Testis (tissue), 3 donors: ENCODE results near the gene SEL1L3. TPM values are rescaled to one million over a fixed set of nuclear protein-coding genes. Genes with fewer than 3 reads are reported as not detected.

ENCODE experiments used
- DNase-seq: peaks from one replicate; pipeline ENCODE4 v3.0.0-alpha.2; 2019
- H3K27ac ChIP-seq, 2 donors: fragments of 200-600 bp; sonication (generic); one replicate each; pipeline ENCODE4 v1.5.1; 2019
- H3K27me3 ChIP-seq: fragments of 200-600 bp; sonication (generic); one replicate; pipeline ENCODE4 v1.5.1; 2019
- H3K36me3 ChIP-seq: fragments of 200-600 bp; sonication (generic); one replicate; pipeline ENCODE4 v1.5.1; 2017; ENCODE audit warnings: low read depth; ENCODE audit errors: missing control alignments
- H3K4me1 ChIP-seq: fragments of 200-600 bp; sonication (generic); one replicate; pipeline ENCODE4 v1.5.1; 2019
- H3K4me3 ChIP-seq, 2 donors: fragments of 200-600 bp; sonication (generic); one replicate each; pipeline ENCODE4 v1.5.1; 2017 to 2019
- H3K9me3 ChIP-seq: fragments of 200-600 bp; sonication (generic); one replicate; pipeline ENCODE4 v1.5.1; 2017
- CTCF ChIP-seq, 3 experiments: fragments of 450-650 bp in 2 of 3; fragments of 200-600 bp in 1 of 3; sonication (generic) in 1 of 3; IDR thresholded peaks; one replicate each; pipeline ENCODE4 v1.5.1; 2016 to 2019; ENCODE audit warnings: antibody characterized with exemption in 3 of 3, mild to moderate bottlenecking in 2 of 3, moderate library complexity in 1 of 3
- POLR2A ChIP-seq: fragments of 450-650 bp; IDR thresholded peaks from one replicate; pipeline ENCODE4 v1.6.1; 2017; ENCODE audit warnings: antibody characterized with exemption, mild to moderate bottlenecking, moderate library complexity
- WGBS, 2 donors: methylation state at CpG; one replicate each; pipeline ENCODE4 v1.1.5; 2018; 5-methylcytosine and 5-hydroxymethylcytosine counted together
- intact Hi-C: fragments of 100-400 bp; cut with DNase I; formaldehyde crosslinking; loops from one replicate; pipeline ENCODE4 v1.15.1; 2023; ENCODE audit warnings: low total_unique reads
- polyA plus RNA-seq: library from polyadenylated mRNA; stranded (reverse); fragments of 350-450 nt; fragmentation: Illumina TruSeq; extraction: RNeasy Lipid Tissue Mini Kit (QIAGEN cat#74804); gene quantifications from one replicate; pipeline ENCODE4 v1.2.3, GENCODE V29; 2014; ENCODE audit warnings: low read depth, low replicate concordance; ENCODE audit not compliant: insufficient read depth
- total RNA-seq, 2 donors: library from RNA; depleted of rRNA; stranded (reverse); fragments of >200 nt; gene quantifications; one replicate each; pipeline ENCODE4 v1.2.3, GENCODE V29; 2016

SEL1L3 gene
- total and polyA plus RNA-seq, 3 donors from 2014 or later: 5.0 to 15.6 (median 6.9) TPM

GRCh38 chr4:25904748-25905082 is 41.9 kb upstream of the SEL1L3 start:
- no peak overlapping the region for H3K27ac ChIP-seq
- H3K4me1 ChIP-seq: no peaks in the 10 kb centered on the region
- H3K36me3 ChIP-seq: no peaks in the 10 kb centered on the region
- intact Hi-C loops: no loop called here
- no peaks in the 10 kb centered on the region for H3K27me3 ChIP-seq
- H3K4me3 ChIP-seq: no peak overlapping the region
- no peaks in the 10 kb centered on the region for H3K9me3 ChIP-seq
- 69 to 84% methylated on average over 3 of the region's 3 CpGs for WGBS, 2 donors
- DNase-seq: no peak
- no peak for TF ChIP-seq POLR2A
- TF ChIP-seq CTCF (IDR thresholded peaks at IDR 0.05): no peak

- peak; percentile 49 for DNase-seq
- no peak for TF ChIP-seq CTCF (IDR thresholded peaks at IDR 0.05)
- no peak for TF ChIP-seq POLR2A
- H3K4me1 ChIP-seq: no peaks in the 10 kb centered on the region
- no peak overlapping the region for H3K4me3 ChIP-seq
- 84 to 90% methylated on average over 8 of the region's 8 CpGs for WGBS, 2 donors
- no peaks in the 10 kb centered on the region for H3K36me3 ChIP-seq
- no peaks in the 10 kb centered on the region for H3K27me3 ChIP-seq
- H3K9me3 ChIP-seq: no peaks in the 10 kb centered on the region
- intact Hi-C loops: no loop called here
- no peak overlapping the region for H3K27ac ChIP-seq
These were observed 41.3 kb upstream of the SEL1L3 start for GRCh38 chr4:25903900-25904747.

- WGBS, 2 donors: 88% methylated on average over 10 of the region's 10 CpGs
- intact Hi-C loops: no loop called here
- TF ChIP-seq POLR2A: no peak
- TF ChIP-seq CTCF (IDR thresholded peaks at IDR 0.05): no peak
These were observed 38.2 kb upstream of the SEL1L3 start for GRCh38 chr4:25901030-25901430.

GRCh38 chr4:25900310-25900709 is 37.5 kb upstream of the SEL1L3 start:
- Histone ChIP-seq H3K9me3 (no peaks in the 10 kb centered on the region), H3K4me1 (no peaks in the 10 kb centered on the region), H3K27me3 (no peaks in the 10 kb centered on the region), H3K4me3 (no peak overlapping the region), H3K27ac (no peak overlapping the region), H3K36me3 (no peaks in the 10 kb centered on the region)
- intact Hi-C loops: no loop called here
- whole genome bisulfite sequencing, 2 donors: 96 to 100% methylated on average over 1 of the region's 1 CpG
- DNase-seq: no peak
- TF ChIP-seq CTCF (IDR thresholded peaks at IDR 0.05) (no peak), POLR2A (no peak)

More at GRCh38 chr4:25901030-25901430, 38.2 kb upstream of the SEL1L3 start:
- H3K27ac ChIP-seq: no peak overlapping the region
- no peaks in the 10 kb centered on the region for H3K27me3 ChIP-seq
- no peak for DNase-seq
- H3K9me3 ChIP-seq: no peaks in the 10 kb centered on the region
- H3K4me1 ChIP-seq: no peaks in the 10 kb centered on the region
- no peaks in the 10 kb centered on the region for H3K36me3 ChIP-seq
- no peak overlapping the region for H3K4me3 ChIP-seq
